ENCODE measurements around the gene PLP2. TPM values are rescaled to one million over a fixed set of nuclear protein-coding genes. Genes with fewer than 3 reads are reported as not detected.

PLP2 gene
- total RNA-seq, 1 donor from 2014 or later: 100 TPM

DNA sequence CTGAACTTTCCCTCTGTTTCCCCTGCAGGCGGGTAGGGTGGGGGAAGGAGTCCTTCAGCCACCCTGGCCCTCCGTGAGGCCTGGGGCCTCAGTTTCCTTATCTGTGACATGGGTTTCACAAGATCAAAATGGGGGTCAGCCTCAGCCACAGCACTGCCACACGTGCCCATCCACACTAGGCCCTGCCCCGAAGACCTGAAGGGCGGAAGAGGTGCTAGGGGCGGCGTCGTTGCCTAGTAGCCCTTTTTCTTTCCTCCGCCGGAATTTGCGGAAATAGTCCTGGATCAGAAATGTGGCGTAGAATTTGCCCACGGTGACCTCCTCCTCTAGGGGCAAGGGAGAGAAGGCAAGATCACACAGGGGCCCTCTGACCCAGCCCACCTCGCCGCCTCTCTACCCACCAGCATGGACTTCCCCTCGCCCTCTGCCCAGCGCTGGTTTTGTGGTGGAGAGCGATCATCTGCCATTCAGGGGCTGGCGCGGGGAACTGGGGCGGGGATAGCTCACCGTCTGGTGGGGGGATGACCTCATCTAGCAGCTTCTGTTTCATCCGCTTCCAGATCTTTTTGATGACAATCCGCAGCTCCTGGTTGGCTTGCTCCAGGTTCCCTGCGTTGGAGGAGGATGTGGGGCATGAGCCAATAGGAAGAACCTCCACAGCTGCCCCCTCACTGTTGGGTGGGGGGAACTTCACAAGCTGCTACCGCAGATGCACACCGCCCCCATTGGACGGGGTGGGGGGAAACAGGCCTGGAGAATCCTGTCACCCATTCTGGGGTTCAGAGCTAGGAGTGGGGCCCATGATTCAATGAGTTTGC lies 37.9 kb downstream of the PLP2 start:
- Mint-ChIP-seq H3K4me1 (ENCODE audit: unreplicated experiment) (no peaks in the 10 kb centered on the region), H3K9me3 (ENCODE audit: unreplicated experiment) (peaks cover 11% of the 10 kb centered on the region), H3K4me3 (ENCODE audit: unreplicated experiment) (no peak overlapping the region), H3K27ac (ENCODE audit: unreplicated experiment) (no peak overlapping the region), H3K27me3 (ENCODE audit: unreplicated experiment) (no peaks in the 10 kb centered on the region), H3K36me3 (ENCODE audit: unreplicated experiment) (no peaks in the 10 kb centered on the region)
- DNase-seq (ENCODE audit: extremely low spot score, unreplicated experiment): no peak
- TF ChIP-seq, protein P1, sequence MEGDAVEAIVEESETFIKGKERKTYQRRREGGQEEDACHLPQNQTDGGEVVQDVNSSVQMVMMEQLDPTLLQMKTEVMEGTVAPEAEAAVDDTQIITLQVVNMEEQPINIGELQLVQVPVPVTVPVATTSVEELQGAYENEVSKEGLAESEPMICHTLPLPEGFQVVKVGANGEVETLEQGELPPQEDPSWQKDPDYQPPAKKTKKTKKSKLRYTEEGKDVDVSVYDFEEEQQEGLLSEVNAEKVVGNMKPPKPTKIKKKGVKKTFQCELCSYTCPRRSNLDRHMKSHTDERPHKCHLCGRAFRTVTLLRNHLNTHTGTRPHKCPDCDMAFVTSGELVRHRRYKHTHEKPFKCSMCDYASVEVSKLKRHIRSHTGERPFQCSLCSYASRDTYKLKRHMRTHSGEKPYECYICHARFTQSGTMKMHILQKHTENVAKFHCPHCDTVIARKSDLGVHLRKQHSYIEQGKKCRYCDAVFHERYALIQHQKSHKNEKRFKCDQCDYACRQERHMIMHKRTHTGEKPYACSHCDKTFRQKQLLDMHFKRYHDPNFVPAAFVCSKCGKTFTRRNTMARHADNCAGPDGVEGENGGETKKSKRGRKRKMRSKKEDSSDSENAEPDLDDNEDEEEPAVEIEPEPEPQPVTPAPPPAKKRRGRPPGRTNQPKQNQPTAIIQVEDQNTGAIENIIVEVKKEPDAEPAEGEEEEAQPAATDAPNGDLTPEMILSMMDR (IDR thresholded peaks at IDR 0.05): no peak

DNA sequence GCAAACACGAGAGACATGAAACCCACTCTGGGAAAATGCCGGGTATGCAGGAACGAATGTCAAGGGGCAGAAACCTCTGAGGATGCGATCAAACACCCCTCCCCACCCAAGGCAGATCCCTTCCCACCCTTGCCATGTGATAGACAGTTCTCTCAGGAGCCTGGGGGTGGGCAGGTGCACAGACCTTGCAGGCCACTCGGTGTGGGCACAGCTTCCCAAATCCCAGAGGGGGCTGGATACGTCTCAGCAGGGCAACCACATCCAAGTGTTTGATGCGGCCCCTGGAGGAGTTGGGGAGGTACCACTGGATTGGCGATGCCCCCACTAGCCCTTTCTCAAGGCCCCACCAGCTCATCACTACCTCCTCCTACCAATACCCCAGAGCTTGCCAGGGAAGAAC lies 38.7 kb downstream of the PLP2 start:
- DNase-seq (ENCODE audit: extremely low spot score, unreplicated experiment): no peak
- no peak overlapping the region for H3K4me3 Mint-ChIP-seq (ENCODE audit: unreplicated experiment)
- no peak overlapping the region for H3K27ac Mint-ChIP-seq (ENCODE audit: unreplicated experiment)
- H3K4me1 Mint-ChIP-seq (ENCODE audit: unreplicated experiment): no peaks in the 10 kb centered on the region
- TF ChIP-seq, protein P1 (IDR thresholded peaks at IDR 0.05): no peak
- H3K9me3 Mint-ChIP-seq (ENCODE audit: unreplicated experiment): peaks cover 11% of the 10 kb centered on the region
- H3K36me3 Mint-ChIP-seq (ENCODE audit: unreplicated experiment): no peaks in the 10 kb centered on the region
- H3K27me3 Mint-ChIP-seq (ENCODE audit: unreplicated experiment): no peaks in the 10 kb centered on the region

DNA sequence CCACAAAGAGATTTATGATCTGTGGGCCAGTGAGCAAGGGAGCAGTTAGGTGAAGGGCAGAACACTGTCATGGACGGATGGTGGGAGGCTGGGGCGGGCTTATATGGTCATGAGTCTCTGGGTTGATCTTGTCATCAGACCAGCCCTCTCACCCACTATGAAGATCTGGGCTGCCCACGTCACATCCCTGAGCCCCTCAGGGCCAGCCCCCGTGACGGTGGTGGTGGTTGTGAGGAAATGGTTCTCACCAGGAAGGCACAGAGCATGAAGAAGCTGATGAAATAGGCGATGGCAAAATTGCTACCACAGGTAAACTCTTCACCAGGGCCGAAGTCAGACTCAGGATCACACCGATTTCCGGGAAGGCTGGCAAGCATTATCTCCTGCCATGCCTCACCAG lies 39.4 kb downstream of the PLP2 start:
- TF ChIP-seq, protein P1 (IDR thresholded peaks at IDR 0.05): no peak

DNA sequence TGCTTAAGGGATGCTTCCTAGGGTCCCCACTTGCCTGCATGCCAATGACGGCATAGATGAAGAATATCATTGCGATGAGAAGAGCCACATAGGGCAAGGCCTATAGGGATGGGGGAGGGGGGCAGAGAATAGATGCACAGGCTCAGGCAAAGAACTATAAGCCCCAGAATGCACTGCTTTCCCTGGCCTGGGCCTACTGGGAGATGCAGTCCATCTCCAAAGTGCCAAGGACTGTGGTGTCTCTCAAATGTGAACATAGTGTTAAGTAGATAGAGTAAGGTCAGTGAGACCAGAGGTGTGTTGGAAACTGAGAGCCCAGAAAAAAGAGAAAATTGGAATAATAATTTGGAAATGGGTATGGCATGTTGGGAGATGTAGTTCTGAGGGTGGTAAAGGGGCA lies 40.5 kb downstream of the PLP2 start:
- Mint-ChIP-seq H3K4me1 (ENCODE audit: unreplicated experiment) (no peaks in the 10 kb centered on the region), H3K4me3 (ENCODE audit: unreplicated experiment) (no peak overlapping the region), H3K36me3 (ENCODE audit: unreplicated experiment) (no peaks in the 10 kb centered on the region), H3K9me3 (ENCODE audit: unreplicated experiment) (peaks cover 11% of the 10 kb centered on the region), H3K27me3 (ENCODE audit: unreplicated experiment) (no peaks in the 10 kb centered on the region), H3K27ac (ENCODE audit: unreplicated experiment) (no peak overlapping the region)
- DNase-seq (ENCODE audit: extremely low spot score, unreplicated experiment): no peak
- TF ChIP-seq, protein P1 (IDR thresholded peaks at IDR 0.05): no peak

More for the DNA sequence above, 39.4 kb downstream of the PLP2 start:
- H3K36me3 Mint-ChIP-seq (ENCODE audit: unreplicated experiment): no peaks in the 10 kb centered on the region
- H3K9me3 Mint-ChIP-seq (ENCODE audit: unreplicated experiment): peaks cover 11% of the 10 kb centered on the region
- H3K4me1 Mint-ChIP-seq (ENCODE audit: unreplicated experiment): no peaks in the 10 kb centered on the region
- H3K27ac Mint-ChIP-seq (ENCODE audit: unreplicated experiment): no peak overlapping the region
- no peak overlapping the region for H3K4me3 Mint-ChIP-seq (ENCODE audit: unreplicated experiment)
- no peaks in the 10 kb centered on the region for H3K27me3 Mint-ChIP-seq (ENCODE audit: unreplicated experiment)
- DNase-seq (ENCODE audit: extremely low spot score, unreplicated experiment): no peak

DNA sequence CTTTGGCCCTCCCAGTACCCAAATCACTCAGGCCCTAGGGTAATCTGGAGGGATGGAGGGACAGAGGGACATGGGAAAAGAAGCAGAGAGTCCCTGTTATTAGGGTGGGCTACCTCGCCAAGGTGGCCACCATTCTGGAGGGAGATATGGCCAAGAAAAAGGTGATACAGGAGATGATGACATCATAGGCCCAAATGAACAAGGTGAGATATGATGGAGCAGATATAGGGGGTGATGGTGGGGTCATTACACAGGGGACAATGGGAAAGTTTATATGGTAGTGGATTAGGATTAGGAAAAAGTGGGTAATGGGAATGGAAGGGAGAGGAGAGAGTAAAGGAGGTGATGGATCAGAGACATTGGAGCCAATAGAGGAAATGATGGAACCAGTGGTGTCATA lies 41.2 kb downstream of the PLP2 start:
- Mint-ChIP-seq H3K4me3 (ENCODE audit: unreplicated experiment) (no peak overlapping the region), H3K27ac (ENCODE audit: unreplicated experiment) (no peak overlapping the region)
- TF ChIP-seq, protein P1 (IDR thresholded peaks at IDR 0.05): no peak

More for the DNA sequence above, 41.2 kb downstream of the PLP2 start:
- Mint-ChIP-seq H3K4me1 (ENCODE audit: unreplicated experiment) (no peaks in the 10 kb centered on the region), H3K9me3 (ENCODE audit: unreplicated experiment) (peaks cover 11% of the 10 kb centered on the region), H3K27me3 (ENCODE audit: unreplicated experiment) (no peaks in the 10 kb centered on the region), H3K36me3 (ENCODE audit: unreplicated experiment) (no peaks in the 10 kb centered on the region)
- DNase-seq (ENCODE audit: extremely low spot score, unreplicated experiment): no peak
